8988T (cell line): ENCODE measurements around the gene FMC1.
"Not testable (repeated sequence)": the region's sequence is repeated elsewhere in the genome, so short reads cannot be mapped to it uniquely, and the experiment has no call there.

ENCODE experiments used
- DNase-seq: peaks from one replicate; pipeline ENCODE4 v3.0.0; 2011

The FMC1 gene

DNA sequence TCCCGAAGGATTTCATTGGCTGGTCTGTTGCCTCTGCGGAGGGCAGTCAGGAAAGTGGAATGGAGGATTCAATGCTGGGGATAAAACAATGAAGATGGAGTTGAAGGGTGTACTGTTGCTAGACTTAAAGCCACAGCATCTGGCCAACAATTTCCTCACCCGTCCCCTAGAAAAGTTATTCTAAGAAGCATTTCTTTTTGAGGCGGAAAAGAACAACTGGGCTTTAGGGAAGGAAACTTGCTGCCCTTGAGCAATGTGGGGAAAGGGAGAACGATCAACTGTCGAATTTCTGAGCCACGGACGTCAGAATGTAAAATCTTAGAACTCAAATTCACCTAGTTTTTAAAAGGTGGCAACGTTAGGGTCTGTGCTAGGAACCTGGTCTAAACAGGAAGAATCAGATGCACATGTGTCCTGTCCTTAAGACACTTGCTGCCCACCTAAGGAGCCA, 664 bp downstream of the FMC1 start:
- DNase-seq: no peak

DNA sequence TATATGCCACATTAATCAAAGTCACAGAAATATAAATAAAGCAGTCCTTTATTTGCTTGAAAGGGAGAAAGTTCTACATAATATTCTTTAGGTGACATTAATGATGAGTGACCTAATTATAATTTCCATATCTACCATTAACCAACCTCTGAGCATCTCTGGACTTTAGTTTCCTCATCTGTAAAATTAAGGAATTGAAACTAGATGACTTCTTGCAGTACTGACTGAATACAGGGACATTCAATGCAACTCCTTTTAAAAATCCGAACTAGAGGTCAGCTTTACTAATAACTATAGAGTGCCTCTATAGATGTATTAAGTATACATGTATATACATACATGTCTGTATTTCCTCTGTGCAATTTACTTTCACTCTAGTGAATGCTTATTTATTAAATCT, 3.9 kb downstream of the FMC1 start:
- no peak for DNase-seq

DNA sequence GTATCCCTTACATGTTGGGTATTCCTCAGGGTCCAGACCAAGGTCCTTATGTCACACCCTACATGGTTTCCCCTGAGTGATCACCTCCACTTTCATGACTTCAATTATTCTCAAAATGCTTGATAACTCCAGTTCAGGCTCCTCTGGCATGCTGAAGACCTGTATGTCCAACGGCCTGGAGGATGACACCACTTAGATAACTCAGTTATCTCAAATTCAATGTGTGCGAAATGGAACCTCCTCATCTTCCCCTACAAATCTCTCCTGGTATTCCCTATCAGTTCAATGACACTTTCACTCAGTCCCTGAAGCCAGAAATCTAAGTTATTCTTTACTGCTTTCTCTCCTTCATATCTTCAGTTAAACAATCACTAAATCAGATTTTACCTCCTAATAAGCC, 9.9 kb downstream of the FMC1 start:
- DNase-seq: no peak

DNA sequence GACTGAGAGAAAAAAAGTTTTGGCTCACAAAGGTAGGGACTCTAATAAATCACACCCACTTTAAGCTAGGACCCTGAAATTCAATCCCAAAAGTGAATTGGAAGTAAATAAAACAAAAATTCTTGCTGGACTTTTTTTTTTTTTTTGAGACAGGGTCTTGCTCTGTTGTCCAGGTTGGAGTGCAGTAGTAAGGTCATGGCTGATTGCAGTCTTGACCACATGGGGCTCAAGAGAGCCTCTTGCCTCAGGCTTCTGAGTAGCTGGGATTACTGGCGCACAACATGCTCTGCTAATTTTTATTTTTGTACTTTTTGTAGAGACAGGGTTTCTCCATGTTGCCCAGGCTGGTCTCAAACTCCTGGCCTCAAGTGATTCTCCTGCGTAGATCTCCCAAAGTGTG, 13.6 kb downstream of the FMC1 start:
- DNase-seq: no peak

DNA sequence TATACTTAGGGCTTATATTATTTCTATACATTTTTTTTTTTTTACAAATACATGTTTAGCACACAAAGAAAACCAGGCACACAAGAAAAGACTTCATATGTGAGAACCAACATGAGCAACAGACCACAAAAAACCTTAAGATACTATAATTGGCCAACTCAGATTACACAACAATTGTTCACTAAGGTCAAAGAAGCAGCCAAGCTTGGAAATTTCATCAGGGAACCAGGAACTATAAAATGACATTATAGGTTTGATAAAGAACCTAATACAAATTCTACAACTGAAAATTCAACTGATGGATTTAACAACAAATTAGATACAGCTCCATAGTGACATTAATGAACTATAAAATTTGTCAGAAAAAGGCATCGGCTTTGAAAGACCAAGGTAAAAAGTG, 14.2 kb downstream of the FMC1 start:
- no peak for DNase-seq

DNA sequence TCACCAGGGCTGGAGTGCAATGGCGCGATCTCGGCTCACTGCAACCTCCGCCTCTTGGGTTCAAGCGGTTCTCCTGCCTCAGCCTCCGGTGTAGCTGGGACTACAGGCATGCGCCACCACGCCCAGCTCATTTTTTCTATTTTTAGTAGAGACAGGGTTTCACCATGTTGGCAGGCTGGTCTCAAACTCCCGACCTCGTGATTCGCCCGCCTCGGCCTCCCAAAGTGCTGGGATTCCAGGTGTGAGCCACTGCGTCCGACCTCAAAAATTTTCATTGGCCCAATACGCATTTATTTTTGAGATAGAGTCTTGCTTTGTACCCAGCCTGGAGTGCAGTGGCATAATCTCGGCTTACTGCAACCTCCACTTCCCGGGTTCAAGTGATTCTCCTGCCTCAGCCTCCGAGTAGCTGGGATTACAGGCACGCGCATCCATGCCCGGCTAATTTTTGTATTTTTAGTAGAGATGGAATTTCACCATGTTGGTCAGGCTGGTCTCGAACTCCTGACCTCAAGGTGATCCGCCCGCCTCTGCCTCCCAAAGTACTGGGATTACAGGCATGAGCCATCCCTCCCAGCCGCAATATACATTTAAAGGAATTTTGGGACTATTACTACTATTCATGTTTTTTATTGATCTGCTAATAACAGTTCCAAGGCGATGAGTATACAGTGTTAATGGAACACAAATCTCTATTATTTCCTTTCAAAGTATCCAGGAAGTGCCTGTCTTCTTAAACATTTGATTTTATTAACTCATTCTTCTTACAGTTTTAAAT, 16.8 kb downstream of the FMC1 start:
- not testable (repeated sequence) for DNase-seq

DNA sequence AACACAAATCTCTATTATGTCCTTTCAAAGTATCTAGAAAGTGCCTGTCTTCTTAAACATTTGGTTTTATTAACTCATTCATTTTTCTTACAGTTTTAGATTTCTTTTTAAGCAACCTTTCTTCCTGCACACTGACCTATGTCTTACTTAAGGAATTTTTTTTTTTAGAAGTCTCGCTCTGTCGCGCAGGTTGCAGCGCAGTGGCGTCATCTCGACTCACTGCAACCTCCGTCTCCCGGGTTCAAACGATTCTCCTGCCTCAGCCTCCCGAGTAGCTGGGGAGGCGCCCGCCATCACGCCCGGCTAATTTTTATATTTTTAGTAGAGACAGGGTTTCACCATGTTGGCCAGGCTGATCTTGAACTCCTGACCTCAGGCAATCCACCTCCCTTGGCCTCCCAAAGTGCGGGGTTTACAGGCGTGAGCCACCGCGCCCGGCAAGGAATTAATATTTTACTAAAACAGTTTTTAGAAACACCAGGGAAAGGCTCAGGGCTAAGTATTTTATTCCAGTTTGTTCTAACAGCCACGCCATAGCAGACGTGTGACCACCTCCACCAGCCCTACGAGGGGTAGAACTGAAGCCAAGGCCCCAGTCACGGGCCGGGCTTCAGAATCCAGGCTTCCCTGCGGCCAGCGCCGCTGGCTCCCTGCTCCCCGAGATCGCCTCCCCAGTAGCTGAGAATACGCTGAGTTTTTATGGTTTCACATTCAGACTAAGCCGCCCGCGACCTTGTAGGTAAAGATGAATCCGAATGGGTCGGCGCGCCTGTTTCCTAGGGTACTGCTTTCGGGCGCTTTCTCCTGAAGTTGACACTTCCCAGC, 17.6 kb downstream of the FMC1 start:
- no peak for DNase-seq

DNA sequence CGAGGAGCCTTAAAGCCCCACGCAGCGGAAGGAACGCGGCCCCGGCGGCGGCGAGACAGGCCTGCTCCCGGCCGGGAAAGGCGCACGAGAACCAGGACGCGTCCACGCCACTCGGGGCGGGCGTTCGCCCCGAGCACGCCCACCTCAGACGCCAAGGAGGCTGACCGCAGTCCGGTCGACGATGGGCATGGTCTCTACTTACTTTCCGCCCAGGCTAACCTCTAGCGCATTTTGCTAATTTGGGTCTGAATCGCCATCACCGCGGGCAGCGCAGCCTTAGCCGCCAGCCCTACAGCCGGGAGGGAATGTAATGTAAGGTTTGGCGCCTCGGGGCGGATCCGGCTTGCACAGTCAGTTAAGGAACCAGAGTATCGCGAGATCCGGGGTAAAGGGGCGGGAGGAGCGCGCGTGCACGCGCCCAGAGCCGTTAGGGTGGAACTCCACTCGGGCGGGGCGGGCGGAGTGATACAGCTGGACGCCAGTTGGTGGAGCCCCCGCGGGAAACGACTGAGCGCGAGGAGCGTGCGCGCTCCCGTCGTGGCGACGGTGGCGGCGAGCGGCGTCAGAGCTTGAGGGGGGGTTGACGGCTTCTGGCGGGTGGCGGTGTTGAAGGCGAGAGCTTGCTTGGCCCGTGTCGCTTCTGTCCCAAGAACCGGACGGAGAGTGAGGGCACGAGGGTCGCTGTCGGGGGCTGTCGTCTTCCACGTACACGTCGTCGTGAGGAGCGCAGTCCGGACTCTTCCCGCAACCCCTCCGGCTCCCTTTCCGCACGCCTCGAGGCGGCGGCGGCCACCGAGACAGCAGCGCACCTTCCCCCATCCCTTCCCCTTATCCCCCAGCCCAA, 18.5 kb downstream of the FMC1 start, which contains the start of gene LUC7L2:
Gene LUC7L2 (plus strand): TSS at position 529 of the 844 bp plus-strand sequence. CDS start 368 bp downstream, outside the sequence.
- DNase-seq: peak; percentile 47

DNA sequence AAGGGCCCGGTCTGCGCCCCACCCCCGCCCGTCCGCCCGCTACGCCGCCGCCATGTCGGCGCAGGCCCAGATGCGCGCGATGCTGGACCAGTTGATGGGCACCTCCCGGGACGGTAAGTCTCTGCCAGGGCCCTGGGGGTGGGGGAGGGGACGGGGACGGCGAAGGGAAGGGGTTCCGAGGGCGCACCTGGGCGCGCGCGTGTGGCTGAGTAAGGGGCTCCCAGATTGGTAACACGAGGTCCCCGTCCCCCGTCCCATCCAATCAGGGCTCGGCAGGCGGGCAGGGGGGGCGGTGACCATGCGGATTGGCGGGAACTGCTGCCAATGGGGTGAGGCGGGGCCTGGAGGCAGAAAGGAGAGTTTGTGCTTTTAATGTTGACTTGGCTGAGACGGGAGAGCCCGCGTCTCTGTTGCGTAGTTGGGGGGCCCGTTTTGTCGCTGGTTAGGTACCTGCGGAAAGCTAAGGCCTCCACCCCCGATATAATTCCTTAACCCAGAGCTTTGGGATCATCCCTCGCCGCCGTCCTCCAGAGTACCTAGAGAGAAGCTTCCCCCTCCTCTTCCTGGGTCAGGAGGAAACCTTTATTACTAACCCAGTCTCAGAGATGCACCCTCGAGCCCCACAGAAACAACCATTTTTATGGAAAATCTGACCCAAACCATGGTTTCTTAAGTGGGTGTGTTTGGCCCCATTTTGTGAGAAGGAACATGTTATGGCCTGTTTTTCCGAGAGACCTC, 19.2 kb downstream of the FMC1 start:
- DNase-seq: peak; percentile 62

DNA sequence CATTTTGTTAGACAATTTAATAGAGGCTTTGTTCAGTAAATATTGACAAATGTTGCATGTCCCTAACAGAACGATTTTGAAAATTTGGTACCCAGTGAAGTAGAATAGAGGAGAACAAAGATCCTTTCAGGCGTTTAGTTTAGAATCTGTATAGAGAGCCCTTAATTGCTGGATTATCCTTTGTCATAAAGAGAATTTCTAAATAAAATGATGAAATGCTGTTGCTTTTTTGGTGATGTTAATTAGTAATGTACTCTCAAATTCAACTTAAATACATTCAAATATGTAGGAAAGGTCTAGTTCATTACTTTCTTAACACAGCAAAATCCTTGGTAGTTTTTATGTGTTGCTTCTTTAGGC, 19.8 kb downstream of the FMC1 start:
- DNase-seq: no peak

DNA sequence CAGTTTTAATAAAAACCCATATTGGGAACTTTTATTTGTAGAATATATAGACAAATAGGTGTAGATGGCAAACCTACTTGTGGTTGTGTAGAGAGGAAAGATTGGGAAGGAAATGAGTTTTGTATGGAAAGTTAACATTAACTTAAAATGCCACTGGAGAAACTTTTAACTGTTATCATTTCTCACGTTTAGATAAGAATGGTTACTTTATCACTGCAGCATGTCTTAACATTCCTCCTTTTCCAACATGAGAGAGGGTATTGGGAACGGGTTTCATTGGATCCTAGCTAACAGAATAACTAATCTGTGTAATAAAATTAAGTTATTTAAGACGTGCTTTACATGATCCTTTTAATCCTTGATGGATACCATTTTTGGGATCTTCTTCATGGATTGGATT, 20.4 kb downstream of the FMC1 start:
- no peak for DNase-seq

DNA sequence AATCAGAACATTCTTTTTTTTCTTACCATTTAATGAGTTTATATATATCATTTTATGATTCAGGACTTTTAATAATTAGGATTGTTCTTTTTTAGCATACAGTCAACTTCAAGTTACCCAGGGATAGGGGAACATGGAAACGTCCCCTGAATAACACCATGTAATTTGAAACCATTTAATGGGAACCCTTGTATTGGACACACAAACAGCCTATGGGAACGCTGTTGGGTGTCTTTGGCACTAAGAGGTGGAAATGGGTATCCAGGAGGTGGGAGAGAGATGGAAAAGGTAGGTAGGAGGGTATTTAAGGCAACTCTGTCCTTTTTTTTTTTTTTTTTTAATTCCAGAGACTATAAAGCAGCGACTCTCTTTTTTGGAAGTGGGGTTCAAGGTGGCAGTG, 21.2 kb downstream of the FMC1 start:
- DNase-seq: no peak

DNA sequence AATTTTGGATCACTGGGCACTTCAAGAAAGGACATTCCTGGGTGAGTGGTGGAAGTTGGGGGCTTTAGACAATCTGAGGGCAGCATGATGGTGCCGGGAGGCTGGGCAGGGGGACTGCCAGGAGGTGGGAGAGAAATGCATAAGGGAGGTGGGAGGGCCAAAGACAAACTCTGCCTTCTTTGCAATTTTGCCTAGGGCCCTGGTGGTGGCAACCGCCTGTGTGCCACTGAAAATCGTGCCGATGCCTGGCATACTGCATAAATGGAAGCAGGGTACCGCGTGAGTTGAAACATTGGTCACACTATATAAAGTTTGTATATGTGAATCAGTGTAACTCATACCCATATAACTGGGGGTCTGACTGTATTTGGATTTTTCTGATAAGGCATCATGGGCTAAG, 21.8 kb downstream of the FMC1 start:
- DNase-seq: no peak

DNA sequence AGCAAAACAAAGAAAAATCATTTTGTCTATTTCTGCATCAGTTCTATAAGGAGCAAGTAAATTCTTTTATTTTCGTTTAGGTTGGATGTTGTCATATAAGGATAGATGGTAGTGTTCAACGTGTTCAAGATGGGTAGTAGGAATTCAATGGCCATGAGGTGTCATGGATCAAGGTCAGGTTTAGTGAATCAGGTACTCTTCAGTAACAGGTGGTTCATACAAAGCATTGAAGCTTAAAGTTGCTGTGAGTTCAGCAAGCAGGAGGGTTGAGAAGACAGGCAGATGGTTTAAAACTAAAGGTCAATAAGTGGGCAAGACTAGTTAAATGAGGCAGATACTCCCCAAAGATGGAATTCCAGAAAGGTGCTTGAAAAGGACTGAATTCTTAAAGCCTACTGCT, 24.2 kb downstream of the FMC1 start:
- DNase-seq: no peak

DNA sequence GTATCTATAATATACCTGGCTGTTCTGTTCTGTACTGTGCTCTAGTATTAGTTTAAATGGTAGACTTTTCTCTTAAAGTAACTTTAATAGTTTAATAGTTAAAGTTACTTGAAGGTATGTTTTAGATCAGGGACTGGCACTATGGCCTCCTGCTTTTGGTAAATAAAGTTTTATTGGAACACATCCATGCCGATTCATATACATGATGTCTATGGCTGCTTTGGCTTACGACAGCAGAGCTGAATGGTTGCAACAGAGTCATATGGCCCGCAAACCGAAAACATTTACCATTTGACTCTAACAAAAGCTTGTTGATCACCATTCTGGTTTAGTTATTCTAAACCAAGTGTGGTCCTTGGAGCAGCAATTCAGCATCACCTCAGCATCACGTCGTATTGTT, 25.3 kb downstream of the FMC1 start:
- no peak for DNase-seq

DNA sequence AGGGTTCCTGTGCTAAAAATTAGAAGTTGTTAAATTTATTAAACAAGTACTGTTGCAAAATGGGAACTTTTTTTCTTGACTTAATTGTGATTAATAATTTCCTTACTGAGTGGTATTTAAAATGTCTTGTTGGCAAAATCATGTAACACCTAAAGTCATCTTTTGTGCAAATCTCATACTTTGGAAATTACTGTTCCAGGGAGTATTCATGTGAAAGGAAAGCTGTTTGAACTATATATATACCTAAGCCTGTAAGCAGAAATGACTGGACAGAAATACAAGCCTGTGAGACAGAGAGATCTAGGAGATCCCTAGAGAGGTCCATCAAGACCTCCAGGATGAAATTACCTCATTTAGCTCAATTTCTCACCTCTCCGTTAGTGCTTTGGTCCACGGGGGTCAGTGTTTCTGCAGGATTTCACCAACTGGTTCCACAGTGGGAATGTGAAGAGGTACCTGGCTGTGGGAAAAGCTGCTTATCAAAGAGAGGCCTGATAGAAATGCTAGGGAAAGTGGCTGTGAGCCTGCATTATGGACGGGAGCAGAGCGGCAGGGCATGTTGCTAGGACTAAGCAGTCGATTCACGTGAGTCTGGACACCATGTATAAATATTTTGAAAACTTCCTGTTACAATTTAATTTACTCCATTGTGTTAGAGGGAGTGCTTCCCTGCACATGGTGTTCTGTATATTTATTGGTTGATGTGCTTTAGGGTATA, 26.5 kb downstream of the FMC1 start:
- DNase-seq: no peak

DNA sequence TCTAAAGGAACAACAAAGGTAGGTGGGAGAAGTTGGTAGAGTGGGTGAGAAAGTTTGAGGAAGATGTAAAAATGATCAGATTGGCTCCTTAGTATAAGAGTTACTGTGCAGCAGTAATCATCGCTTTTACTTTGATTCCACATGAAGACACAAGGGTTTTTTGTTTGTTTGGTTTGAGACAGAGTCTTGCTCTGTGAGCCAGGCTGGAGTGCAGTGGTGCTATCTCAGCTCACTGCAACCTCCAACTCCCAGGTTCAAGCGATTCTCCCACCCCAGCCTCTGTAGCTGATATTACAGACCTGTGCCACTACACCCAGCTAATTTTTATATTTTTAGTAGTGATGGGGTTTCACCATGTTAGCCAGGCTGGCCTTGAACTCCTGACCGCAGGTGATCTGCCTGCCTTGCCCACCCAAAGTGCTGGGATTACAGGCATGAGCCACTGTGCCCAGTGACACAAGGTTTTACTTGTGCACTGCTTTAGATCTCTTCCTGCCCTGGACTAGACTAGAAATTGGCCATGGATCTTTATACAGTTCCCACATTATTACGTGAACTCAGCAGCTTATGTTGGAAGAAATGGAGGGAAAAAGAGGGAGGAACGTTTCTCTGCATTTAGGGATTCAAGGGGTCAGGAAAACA, 29.3 kb downstream of the FMC1 start:
- DNase-seq: no peak

DNA sequence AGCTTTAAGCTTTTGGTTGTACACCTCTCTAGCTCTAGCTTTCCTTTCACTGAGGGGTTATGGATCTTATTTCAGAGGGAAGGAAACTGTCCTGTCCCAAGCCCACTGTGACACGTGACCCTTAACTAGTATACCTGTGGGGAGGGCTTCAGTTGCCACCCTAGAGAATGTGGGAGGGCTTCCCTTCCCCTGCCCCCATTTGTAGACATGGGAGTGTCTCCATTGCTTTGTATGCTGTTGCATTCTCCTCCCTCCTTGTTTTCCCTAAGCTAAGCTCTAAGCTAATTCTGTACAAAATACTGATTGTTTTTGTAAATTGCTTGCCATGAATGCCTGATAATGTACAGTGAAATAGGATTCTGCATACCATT, 29.8 kb downstream of the FMC1 start:
- DNase-seq: no peak

DNA sequence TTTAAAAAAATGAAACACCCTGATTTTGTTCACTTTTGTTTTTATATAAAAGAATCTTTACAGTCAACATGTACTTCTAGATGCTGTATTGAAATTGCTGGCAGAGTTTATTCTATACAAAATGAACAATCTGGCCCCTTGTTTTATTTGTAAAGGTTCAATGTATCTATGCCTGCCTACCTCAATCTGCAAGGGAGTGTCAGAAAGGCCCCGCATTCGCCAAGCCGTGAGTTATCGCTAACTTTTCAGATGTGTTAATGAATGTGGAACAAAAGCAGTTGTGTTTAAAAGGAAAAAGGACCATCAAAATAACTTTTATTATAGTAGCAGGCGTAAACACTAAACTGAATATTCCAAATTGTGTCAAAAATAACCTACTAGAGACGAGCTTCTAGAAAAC, 33.1 kb downstream of the FMC1 start:
- DNase-seq: no peak

DNA sequence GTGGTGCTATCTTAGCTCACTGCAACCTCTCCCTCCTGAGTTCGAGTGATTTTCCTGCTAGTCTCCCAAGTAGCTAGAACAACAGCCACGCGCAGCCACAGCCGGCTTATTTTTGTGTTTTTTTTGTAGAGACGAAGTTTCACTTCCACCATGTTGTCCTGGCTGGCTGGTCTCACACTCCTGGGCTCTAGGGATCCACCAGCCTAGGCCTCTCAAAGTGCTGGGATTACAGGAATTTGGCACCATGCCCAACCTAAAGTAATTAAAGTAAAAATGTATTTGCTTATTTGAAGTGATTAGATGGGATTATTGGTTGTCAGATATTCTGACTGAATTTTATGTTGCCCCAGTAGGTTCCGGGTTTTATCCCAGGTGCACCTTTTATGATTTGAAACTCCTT, 41.3 kb downstream of the FMC1 start:
- no peak for DNase-seq

DNA sequence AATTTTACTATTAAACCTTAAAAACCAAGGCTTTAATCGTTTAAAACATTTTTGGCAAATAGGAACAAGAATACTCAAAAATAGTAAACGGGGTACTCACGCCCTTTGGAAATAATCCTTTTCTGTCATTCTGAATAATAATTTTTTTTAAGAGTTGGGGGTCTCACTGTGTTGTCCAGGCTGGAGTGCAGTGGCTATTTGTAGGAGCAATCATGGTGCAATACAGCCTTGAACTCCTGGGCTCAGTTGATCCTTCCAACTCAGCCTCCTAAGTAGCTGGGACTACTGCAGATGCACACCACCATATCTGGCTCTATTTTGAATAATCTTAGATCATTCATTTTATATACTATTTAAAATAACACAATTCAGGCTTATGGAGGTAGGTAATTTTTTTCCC, 43.5 kb downstream of the FMC1 start:
- DNase-seq: no peak

DNA sequence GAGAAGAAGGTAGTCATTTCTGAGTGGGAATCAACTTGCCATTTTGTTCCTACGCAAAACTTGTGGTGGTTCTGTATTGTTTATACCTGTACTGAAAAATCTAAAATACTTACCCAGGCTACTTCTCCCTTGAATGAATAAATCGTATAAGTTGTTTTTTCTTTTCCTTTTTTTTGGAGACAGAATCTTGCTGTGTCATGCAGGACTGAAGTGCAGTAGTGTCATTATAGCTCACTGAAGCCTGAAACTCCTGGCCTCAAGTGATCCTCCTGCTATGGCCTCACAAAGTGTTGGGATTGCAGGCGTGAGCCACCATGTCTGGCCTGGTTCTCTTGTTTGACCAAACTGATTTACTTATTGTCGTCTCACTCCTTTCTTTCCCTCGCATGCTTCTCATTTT, 46.5 kb downstream of the FMC1 start:
- DNase-seq: no peak
